Activated CD4-positive, alpha-beta memory T cell treated with anti-CD3 and anti-CD28 coated beads, Interleukin-2, amount 10 ng/mL, durations not matched to agents 7 days and 5 days (primary cell): ENCODE results near the gene EHD4. TPM values are rescaled to one million over a fixed set of nuclear protein-coding genes. Genes with fewer than 3 reads are reported as not detected.

Experiments
- CTCF ChIA-PET: fragments of 350-600 bp; sonication (Branson Sonifier 250); formaldehyde crosslinking; loops from one replicate; lab custom pipeline; 2021; ENCODE audit warnings: antibody characterized with exemption, inconsistent platforms; lab: Charles Lee
- POLR2A ChIA-PET: fragments of 350-600 bp; sonication (Branson Sonifier 250); formaldehyde crosslinking; loops from one replicate; lab custom pipeline; 2021; ENCODE audit warnings: antibody characterized with exemption; lab: Charles Lee
- DNase-seq: peaks from one replicate; pipeline ENCODE4 v3.0.0-alpha.2; 2020
- H3K27ac Mint-ChIP-seq: one replicate; pipeline ENCODE4 v1.8.0; 2021; ENCODE audit warnings: mild to moderate bottlenecking, mixed read lengths
- H3K27me3 Mint-ChIP-seq: one replicate; pipeline ENCODE4 v1.8.0; 2021; ENCODE audit warnings: mixed read lengths
- H3K36me3 Mint-ChIP-seq: one replicate; pipeline ENCODE4 v1.8.0; 2021; ENCODE audit warnings: low read depth, mixed read lengths
- H3K4me1 Mint-ChIP-seq: one replicate; pipeline ENCODE4 v1.8.0; 2021; ENCODE audit warnings: mixed read lengths
- H3K4me3 Mint-ChIP-seq: one replicate; pipeline ENCODE4 v1.8.0; 2021; ENCODE audit warnings: mild to moderate bottlenecking, mixed read lengths
- H3K9me3 Mint-ChIP-seq: one replicate; pipeline ENCODE4 v1.8.0; 2021; ENCODE audit warnings: mixed read lengths
- total RNA-seq, 2 experiments: library from RNA; stranded (reverse); gene quantifications; one replicate each; pipeline ENCODE4 v1.2.3, GENCODE V29; 2021

The EHD4 gene
- total RNA-seq, 2 experiments from 2014 or later: 25.0 to 25.3 TPM

DNA sequence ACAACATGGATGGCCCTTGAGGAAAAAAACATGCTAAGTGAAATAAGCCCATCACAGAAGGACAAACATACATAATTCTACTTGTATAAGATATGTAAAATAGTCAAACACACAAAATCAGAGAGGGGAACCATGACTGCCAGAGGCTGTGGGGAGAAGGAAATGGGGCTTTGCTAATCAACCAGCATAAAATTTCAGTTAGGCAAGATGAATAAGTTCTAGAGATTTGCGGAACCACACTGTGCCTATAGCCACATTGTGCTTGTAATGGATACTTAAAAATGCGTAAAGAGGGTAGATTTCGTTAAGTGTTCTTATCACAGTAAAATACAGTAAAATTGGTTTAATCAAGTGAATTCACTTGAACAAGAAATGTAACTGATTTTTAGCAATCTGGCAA lies 44.8 kb downstream of the EHD4 start:
- Mint-ChIP-seq H3K9me3 (no peaks in the 10 kb centered on the region), H3K4me3 (no peak overlapping the region), H3K36me3 (peaks cover 27% of the 10 kb centered on the region), H3K27me3 (no peaks in the 10 kb centered on the region), H3K27ac (no peak overlapping the region), H3K4me1 (peaks cover 46% of the 10 kb centered on the region)
- no peak for DNase-seq
- CTCF ChIA-PET: interaction anchor here (1.1 kb wide), 1 partner anchor 9 kb away, joined by 3 read pairs; no protein-coding TSS in a partner anchor
- POLR2A ChIA-PET: no interaction called here

DNA sequence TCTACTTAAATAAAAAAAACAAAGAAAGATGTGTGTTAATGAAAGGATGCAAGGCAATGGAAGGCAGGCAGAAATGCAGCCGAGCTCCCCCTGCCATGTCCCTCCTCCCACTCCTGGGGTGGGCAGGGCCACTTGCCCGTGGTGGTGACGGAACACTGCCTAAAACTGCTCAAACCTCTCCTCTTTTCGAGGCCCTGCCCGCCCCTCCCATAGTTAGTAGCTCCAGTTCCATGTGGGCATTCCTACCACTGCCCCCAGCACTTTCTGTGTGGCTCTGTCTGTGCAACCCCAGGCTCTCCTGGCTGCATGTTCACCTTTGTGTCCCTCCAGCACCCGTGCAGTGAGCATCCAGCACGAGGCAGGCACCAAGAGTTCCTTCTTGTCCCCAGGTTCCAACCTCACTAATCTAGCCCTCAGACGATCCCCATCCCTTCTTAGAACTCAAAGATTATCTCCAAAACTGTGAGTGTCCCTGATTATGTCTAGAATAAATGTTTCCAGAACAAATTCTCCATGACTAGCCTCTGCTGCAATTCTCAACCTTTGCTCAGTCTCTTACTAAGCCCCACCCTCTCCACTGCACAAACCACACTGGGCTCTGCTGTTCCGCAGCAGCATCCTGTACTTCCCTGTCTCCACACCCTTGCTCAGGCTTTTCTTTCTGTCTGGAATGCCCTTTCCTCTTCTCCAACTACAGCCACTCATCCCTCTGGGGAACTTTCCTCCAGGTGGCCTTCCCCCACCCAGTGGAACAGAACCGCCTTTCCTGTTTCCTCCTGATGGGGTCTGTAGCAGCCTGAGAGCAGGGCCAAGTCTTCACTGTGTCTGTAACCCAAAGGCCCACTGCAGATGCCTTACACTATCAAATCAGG lies 45.9 kb downstream of the EHD4 start:
- ChIA-PET POLR2A (interaction anchor here (1.1 kb wide), 1 partner anchor 10 kb away, joined by 4 read pairs; no protein-coding TSS in a partner anchor), CTCF (no interaction called here)
- peaks cover 24% of the 10 kb centered on the region for H3K36me3 Mint-ChIP-seq
- H3K9me3 Mint-ChIP-seq: no peaks in the 10 kb centered on the region
- peaks cover 46% of the 10 kb centered on the region for H3K4me1 Mint-ChIP-seq
- peak overlapping the region; percentile 66 for H3K27ac Mint-ChIP-seq
- no peak for DNase-seq
- H3K27me3 Mint-ChIP-seq: no peaks in the 10 kb centered on the region
- no peak overlapping the region for H3K4me3 Mint-ChIP-seq

- ChIA-PET CTCF (interaction anchor here (2.4 kb wide), 1 partner anchor 12 kb away, joined by 9 read pairs; no protein-coding TSS in a partner anchor), POLR2A (interaction anchor here (0.6 kb wide), 1 partner anchor 276 kb away, joined by 3 read pairs; no protein-coding TSS in a partner anchor)
- H3K36me3 Mint-ChIP-seq: peaks cover 28% of the 10 kb centered on the region
- H3K27ac Mint-ChIP-seq: no peak overlapping the region
- no peak overlapping the region for H3K4me3 Mint-ChIP-seq
- peaks cover 45% of the 10 kb centered on the region for H3K4me1 Mint-ChIP-seq
- no peak for DNase-seq
- no peaks in the 10 kb centered on the region for H3K27me3 Mint-ChIP-seq
- H3K9me3 Mint-ChIP-seq: no peaks in the 10 kb centered on the region
Observed at GRCh38 chr15:41925086-41925608, 47.2 kb downstream of the EHD4 start.

GRCh38 chr15:41923401-41923997 lies 48.9 kb downstream of the EHD4 start:
- peaks cover 35% of the 10 kb centered on the region for H3K36me3 Mint-ChIP-seq
- no peaks in the 10 kb centered on the region for H3K9me3 Mint-ChIP-seq
- POLR2A ChIA-PET: interaction anchor here (1.1 to 3.0 kb wide), 4 partner anchors 11 to 34 kb away, joined by 3 to 10 read pairs (median 4); no protein-coding TSS in a partner anchor
- CTCF ChIA-PET: interaction anchor here (0.6 to 2.4 kb wide), 3 partner anchors 13 to 758 kb away, joined by 3 to 9 read pairs (median 3); no protein-coding TSS in a partner anchor
- H3K4me1 Mint-ChIP-seq: peaks cover 39% of the 10 kb centered on the region
- no peaks in the 10 kb centered on the region for H3K27me3 Mint-ChIP-seq
- DNase-seq: no peak
- no peak overlapping the region for H3K4me3 Mint-ChIP-seq
- H3K27ac Mint-ChIP-seq: no peak overlapping the region

- ChIA-PET CTCF (interaction anchor here (1.5 kb wide), 1 partner anchor 149 kb away, joined by 3 read pairs; no protein-coding TSS in a partner anchor), POLR2A (interaction anchor here (1.1 to 3.0 kb wide), 2 partner anchors 15 kb away, joined by 3 to 10 read pairs; no protein-coding TSS in a partner anchor)
- no peak for DNase-seq
- Mint-ChIP-seq H3K4me1 (peaks cover 46% of the 10 kb centered on the region), H3K9me3 (no peaks in the 10 kb centered on the region), H3K4me3 (no peak overlapping the region), H3K27ac (no peak overlapping the region), H3K27me3 (no peaks in the 10 kb centered on the region), H3K36me3 (peaks cover 45% of the 10 kb centered on the region)
Observed at GRCh38 chr15:41922353-41922752, 50.0 kb downstream of the EHD4 start.

GRCh38 chr15:41921639-41922038 lies 50.7 kb downstream of the EHD4 start:
- H3K4me1 Mint-ChIP-seq: peaks cover 43% of the 10 kb centered on the region
- no peaks in the 10 kb centered on the region for H3K27me3 Mint-ChIP-seq
- H3K36me3 Mint-ChIP-seq: peaks cover 45% of the 10 kb centered on the region
- ChIA-PET POLR2A (interaction anchor here (3.0 kb wide), 1 partner anchor 15 kb away, joined by 10 read pairs; no protein-coding TSS in a partner anchor), CTCF (interaction anchor here (1.5 kb wide), 1 partner anchor 149 kb away, joined by 3 read pairs; no protein-coding TSS in a partner anchor)
- DNase-seq: no peak
- no peak overlapping the region for H3K4me3 Mint-ChIP-seq
- no peak overlapping the region for H3K27ac Mint-ChIP-seq
- H3K9me3 Mint-ChIP-seq: no peaks in the 10 kb centered on the region

- ChIA-PET POLR2A (no interaction called here), CTCF (no interaction called here)
- Mint-ChIP-seq H3K4me3 (no peak overlapping the region), H3K36me3 (peaks cover 45% of the 10 kb centered on the region), H3K4me1 (peaks cover 43% of the 10 kb centered on the region), H3K27ac (no peak overlapping the region), H3K9me3 (no peaks in the 10 kb centered on the region), H3K27me3 (no peaks in the 10 kb centered on the region)
- DNase-seq: no peak
Observed at GRCh38 chr15:41921167-41921566, 51.2 kb downstream of the EHD4 start.

GRCh38 chr15:41919954-41920538 lies 52.3 kb downstream of the EHD4 start:
- Mint-ChIP-seq H3K27me3 (no peaks in the 10 kb centered on the region), H3K27ac (no peak overlapping the region), H3K4me1 (peaks cover 34% of the 10 kb centered on the region), H3K36me3 (peaks cover 42% of the 10 kb centered on the region), H3K9me3 (no peaks in the 10 kb centered on the region), H3K4me3 (no peak overlapping the region)
- CTCF ChIA-PET: no interaction called here
- DNase-seq: no peak
- POLR2A ChIA-PET: no interaction called here

GRCh38 chr15:41919201-41919820 lies 53.0 kb downstream of the EHD4 start:
- Mint-ChIP-seq H3K36me3 (peaks cover 39% of the 10 kb centered on the region), H3K9me3 (no peaks in the 10 kb centered on the region), H3K4me3 (no peak overlapping the region), H3K4me1 (peaks cover 31% of the 10 kb centered on the region), H3K27me3 (no peaks in the 10 kb centered on the region), H3K27ac (no peak overlapping the region)
- ChIA-PET CTCF (no interaction called here), POLR2A (no interaction called here)
- no peak for DNase-seq

DNA sequence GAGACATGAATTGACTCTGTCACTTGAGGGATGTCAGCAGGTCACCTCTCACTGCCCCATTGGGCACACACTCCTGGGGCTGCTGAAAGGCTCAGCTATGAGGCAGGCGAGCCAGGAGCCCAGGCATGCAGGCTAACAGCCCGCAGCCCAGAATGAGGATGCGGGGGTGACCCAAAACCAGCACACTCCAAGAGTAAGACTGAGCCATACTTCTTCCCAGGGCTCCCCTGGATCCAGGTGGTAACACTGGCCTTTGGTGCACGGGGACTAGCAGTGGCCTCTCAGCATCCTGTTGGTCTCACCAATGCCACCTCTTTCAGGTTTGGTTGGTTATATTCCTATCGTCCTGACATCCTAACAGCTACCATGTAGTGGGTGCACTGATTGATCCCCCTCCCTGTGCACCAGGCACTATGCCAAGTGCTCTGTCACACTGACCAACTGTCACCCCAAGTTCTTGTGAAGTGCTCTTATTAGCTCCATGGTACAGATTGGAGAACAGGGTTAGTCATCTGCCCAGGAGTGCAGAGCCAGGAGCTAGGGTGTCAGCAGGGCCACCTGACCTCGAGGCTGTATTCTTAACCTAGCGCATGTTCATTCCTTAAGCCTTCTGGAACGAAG lies 53.7 kb downstream of the EHD4 start:
- CTCF ChIA-PET: no interaction called here
- peaks cover 24% of the 10 kb centered on the region for H3K4me1 Mint-ChIP-seq
- H3K36me3 Mint-ChIP-seq: peaks cover 37% of the 10 kb centered on the region
- H3K9me3 Mint-ChIP-seq: no peaks in the 10 kb centered on the region
- DNase-seq: no peak
- POLR2A ChIA-PET: no interaction called here
- H3K27me3 Mint-ChIP-seq: no peaks in the 10 kb centered on the region
- H3K27ac Mint-ChIP-seq: no peak overlapping the region
- no peak overlapping the region for H3K4me3 Mint-ChIP-seq

- ChIA-PET POLR2A (interaction anchor here (1.2 kb wide), 1 partner anchor 14 kb away, joined by 3 read pairs; no protein-coding TSS in a partner anchor), CTCF (no interaction called here)
- no peak overlapping the region for H3K27ac Mint-ChIP-seq
- H3K4me1 Mint-ChIP-seq: peaks cover 23% of the 10 kb centered on the region
- no peak overlapping the region for H3K4me3 Mint-ChIP-seq
- no peak for DNase-seq
- no peaks in the 10 kb centered on the region for H3K27me3 Mint-ChIP-seq
- H3K36me3 Mint-ChIP-seq: peaks cover 37% of the 10 kb centered on the region
- H3K9me3 Mint-ChIP-seq: no peaks in the 10 kb centered on the region
Observed at GRCh38 chr15:41917767-41918430, 54.5 kb downstream of the EHD4 start.
